Limb (tissue), 2 donors: Measurements from ENCODE around the gene ECI2.
A peak's percentile ranks its signal among the peaks of the same experiment; 100 is the strongest.
"Not testable (repeated sequence)": the region's sequence is repeated elsewhere in the genome, so short reads cannot be mapped to it uniquely, and the experiment has no call there.

Experiments
- DNase-seq, 2 donors: peaks; one replicate each; pipeline ENCODE4 v3.0.0-alpha.2; 2016; ENCODE audit errors: extremely low spot score in 2 of 2

The ECI2 gene

GRCh38 chr6:4102687-4103244, 32.6 kb downstream of the ECI2 start:
- no peak for DNase-seq

GRCh38 chr6:4101298-4101697, 34.1 kb downstream of the ECI2 start:
- DNase-seq, result no peak

GRCh38 chr6:4100655-4101054, 34.7 kb downstream of the ECI2 start:
- no peak for DNase-seq

GRCh38 chr6:4093288-4093687, 42.1 kb downstream of the ECI2 start:
- no peak for DNase-seq

- DNase-seq, result no peak
Measured at GRCh38 chr6:4091941-4092340, 43.4 kb downstream of the ECI2 start.

- not testable (repeated sequence) for DNase-seq
Measured at GRCh38 chr6:4090043-4090442, 45.3 kb downstream of the ECI2 start.

- DNase-seq, result no peak
Measured at GRCh38 chr6:4088704-4089103, 46.7 kb downstream of the ECI2 start.

GRCh38 chr6:4085332-4085700, 50.1 kb downstream of the ECI2 start:
- no peak for DNase-seq

- DNase-seq, result no peak
Measured at GRCh38 chr6:4084444-4085331, 50.7 kb downstream of the ECI2 start.

GRCh38 chr6:4078691-4079471, 56.5 kb downstream of the ECI2 start, which contains the start of gene FAM217A:
Gene FAM217A (minus strand): TSS chr6:4079137. CDS start chr6:4077414, 1,723 bp downstream.
- peak in 1 of 2 donors; percentile 46 for DNase-seq

- DNase-seq, result no peak
Measured at GRCh38 chr6:4074478-4075235, 60.7 kb downstream of the ECI2 start.

- no peak for DNase-seq
Measured at GRCh38 chr6:4071330-4071729, 64.0 kb downstream of the ECI2 start.

GRCh38 chr6:4069199-4069598, 66.2 kb downstream of the ECI2 start:
- DNase-seq, result no peak

- DNase-seq, result no peak
Measured at GRCh38 chr6:4067673-4068072, 67.7 kb downstream of the ECI2 start.

- DNase-seq, result no peak
Measured at GRCh38 chr6:4066029-4066755, 69.2 kb downstream of the ECI2 start.
